Activated CD4-positive, alpha-beta T cell treated with anti-CD3 and anti-CD28 coated beads, Interleukin-2, amount 50 U/mL, for 4 hours (primary cell): ENCODE data around the gene GSE1.

Experiments
- DNase-seq, 2 experiments: peaks; one replicate each; pipeline ENCODE4 v3.0.0-alpha.2; 2020

The GSE1 gene

DNA sequence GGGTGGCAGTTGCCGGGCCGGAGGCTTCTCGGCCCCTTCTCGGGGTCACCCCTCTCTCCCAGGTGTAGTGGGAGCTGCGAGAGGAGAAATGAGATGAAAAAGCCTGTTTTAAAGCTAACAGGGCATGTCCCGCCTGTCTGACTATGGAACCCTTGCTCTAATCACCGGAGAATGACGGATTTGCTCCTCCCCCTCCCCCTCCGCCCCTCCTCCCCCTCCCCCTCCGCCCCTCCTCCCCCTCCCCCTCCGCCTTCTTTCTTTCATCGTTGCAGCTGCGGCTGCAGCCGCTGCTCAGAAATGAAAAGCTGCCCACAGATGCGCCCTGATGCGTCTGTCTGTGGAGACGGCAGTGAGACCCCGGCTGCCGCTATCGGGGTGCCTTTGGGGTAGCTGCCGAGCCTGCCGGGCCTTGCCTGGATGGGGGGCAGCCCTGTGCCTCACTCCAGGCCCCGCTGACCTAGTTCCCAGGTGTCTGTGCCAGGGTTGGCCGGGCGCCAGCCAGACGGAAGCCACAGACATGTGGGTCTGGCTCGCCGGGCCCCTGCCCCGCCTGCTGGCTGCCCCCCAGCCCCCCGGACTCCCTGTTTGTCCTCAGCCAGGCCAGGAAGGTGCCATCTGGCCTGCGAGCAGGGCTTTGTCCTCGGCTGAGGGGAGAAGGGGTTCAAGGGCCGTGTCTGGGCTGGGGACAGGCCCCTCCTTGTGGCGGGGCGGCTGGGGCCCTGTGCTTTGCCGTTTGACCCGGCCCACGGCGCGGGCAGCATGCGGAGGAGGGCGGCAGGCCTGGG, 37.9 kb downstream of the GSE1 start:
- no peak for DNase-seq

DNA sequence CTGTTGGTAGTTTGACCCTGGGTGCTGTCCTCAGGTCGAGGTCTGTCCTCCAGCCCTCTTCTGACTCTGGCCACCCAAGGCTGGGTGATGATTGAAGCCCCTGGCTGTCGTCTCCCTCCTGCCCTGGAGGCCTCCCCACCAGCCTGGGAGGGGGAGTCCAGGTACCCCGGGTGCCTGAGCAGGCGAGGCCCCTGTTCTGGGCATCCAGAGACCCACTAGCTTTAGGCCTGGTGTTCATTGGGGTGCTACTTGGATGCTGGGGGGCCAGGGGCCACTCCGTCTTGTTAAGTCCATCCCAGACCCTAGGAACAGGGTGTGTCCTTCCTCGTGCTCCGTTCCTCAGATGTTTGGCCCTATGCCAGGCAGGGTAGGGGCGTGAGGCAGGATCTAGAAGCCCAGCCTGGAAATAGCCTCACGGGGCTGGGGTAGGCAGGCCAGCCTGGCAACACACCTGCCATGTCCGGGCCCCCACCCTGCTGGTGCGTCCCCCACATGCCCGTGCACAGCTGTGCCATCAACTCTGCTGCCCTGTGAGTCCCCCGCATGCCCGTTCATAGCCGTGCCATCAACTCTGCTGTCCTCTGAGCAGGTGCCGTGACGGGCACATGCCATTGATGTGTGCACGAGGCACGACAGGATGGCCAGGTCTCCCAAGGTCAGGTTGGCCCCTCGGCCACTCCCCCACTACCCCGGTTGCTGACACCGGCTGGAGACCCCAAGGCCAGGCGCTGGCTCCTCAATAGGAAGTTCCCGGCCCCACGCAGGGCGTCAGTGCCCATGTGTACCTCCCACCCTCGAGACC, 38.7 kb downstream of the GSE1 start:
- DNase-seq: no peak

DNA sequence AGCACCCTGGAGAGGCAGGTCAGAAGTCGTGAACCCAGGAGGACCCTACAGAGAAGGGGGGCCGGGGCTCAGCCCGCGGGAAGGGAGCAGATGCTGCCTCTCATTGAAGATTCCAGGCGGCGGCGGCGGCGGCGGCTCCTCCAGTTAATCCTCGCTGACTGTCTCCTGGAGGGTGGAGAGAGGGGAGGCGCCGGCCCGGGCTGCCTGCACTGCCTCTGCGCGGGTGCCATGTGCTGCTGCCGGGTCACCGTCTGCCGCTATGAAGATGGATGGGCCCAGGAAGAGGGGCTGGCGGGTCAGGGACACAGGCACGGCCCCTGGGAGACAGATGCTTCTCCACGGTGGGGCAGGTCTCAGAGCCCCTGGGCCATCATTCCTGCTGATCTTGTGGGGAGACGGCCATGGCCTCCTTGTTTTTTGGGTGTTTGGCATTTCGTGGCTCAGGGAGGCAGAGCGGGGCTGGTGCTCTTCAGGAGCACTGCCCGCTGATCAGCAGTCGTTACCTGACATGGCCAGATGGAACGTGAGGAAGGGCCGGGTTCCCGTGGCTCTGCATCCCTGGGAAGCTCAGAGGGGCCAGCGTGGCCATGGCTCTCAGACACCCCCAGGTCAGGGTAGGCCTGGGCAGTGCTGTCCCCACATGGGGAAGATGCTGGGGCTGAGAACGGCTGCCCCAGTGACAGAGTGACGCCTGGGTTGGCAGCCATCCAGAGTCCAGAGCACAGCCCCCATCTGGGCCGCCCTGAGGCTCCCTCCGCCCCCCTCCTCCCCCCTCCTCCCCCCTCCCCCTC, 39.5 kb downstream of the GSE1 start:
- DNase-seq: no peak

DNA sequence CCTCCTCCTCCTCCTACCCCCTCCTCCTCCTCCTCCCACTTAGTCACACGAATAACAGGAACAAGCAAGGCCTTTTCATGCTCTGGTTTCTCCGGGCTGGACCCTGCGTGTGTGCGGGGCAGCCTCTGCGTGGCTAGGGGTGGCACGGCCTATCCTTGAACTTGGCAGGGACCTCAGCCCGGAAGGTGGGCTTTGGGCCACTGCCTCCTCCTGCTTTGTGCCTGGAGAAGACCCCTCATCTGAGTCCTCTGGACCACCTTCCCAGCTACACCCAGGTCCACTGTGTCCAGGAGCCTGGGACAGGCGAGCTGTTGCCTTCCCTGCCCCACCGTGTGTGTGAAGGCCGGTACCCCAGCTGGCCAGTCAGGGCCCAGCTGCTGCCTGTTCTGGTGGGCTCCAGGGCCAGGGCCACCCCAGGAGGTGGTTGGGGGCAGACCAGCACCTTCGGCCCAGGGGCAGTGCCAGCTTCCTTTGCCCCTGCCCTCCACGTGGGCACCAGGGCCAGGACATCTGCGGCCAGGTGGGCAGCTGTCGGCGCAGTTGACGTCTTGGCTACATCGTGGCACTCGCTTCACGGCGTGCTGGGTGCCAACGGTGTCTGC, 40.3 kb downstream of the GSE1 start:
- no peak for DNase-seq

DNA sequence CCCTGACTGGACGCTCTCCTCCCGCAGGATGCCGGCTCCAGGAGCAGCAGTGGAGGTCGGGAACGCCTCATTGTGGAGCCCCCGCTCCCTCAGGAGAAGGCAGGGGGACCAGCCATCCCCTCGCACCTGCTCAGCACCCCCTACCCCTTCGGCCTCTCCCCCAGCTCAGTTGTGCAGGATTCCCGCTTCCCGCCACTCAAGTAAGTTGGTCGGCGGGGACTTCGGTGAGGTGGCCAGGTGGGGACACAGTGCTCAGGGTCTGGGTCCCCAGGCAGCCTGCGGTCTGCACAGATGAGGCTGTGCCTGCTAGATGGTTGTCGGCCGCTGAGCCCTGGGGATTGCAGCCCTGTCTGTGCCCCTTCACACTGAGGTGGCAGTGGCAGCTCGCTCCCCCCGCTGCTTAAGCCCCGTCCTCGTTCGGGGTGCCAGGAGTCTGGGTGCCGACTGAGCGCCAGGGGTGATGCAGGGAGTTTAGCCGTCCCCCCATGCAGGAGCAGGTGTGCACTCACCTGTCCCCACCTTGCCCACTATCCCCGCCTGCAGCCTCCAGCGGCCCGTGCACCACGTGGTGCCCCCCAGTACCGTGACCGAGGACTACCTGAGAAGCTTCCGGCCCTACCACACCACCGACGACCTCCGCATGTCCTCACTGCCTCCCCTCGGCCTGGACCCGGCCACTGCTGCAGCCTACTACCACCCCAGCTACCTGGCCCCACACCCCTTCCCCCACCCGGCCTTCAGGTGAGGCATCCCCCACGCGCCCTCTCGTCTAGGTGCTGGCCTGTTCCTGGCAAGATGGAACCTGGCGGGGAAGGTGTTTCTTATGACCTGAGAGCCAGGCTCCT, 41.4 kb downstream of the GSE1 start:
- DNase-seq: no peak

DNA sequence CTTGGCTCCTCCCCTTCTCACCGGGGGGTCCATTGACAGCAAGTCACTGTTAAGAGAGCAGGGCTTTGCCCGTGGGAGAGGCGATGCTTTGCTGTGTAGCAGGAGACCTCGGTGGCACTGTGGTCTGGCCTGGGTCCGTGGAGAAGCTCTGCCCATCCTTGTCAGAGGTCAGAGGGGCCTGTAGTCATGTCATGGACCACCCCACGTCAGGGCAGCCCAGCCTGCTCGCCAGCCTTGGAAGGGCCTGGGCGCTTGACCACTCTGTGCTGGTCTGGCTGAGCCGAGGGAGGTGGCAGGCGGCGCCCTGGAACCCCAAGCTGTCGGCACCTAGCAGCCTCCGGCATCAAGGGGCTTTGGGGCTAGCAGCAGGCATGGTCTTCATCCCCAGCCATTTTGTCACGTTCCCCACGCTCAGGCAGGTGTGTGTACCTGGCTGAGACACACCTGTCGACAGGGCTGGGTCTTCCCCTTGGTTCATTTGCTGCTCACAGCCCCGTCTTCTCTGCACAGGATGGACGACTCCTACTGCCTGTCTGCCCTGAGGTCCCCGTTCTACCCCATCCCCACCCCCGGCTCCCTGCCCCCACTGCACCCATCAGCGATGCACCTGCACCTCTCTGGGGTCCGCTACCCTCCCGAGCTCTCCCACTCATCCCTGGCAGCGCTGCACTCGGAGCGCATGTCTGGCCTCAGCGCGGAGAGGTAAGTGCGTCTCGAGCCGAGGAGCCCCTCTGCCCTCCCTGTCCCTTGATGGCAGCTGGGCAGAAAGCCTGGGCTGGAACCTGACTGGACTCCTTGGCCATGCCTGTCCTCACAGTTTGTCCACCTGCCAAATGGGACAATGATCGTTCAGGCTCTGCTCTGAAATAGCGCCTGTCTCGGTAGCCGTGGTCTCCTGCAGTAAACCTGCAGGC, 42.4 kb downstream of the GSE1 start:
- no peak for DNase-seq

DNA sequence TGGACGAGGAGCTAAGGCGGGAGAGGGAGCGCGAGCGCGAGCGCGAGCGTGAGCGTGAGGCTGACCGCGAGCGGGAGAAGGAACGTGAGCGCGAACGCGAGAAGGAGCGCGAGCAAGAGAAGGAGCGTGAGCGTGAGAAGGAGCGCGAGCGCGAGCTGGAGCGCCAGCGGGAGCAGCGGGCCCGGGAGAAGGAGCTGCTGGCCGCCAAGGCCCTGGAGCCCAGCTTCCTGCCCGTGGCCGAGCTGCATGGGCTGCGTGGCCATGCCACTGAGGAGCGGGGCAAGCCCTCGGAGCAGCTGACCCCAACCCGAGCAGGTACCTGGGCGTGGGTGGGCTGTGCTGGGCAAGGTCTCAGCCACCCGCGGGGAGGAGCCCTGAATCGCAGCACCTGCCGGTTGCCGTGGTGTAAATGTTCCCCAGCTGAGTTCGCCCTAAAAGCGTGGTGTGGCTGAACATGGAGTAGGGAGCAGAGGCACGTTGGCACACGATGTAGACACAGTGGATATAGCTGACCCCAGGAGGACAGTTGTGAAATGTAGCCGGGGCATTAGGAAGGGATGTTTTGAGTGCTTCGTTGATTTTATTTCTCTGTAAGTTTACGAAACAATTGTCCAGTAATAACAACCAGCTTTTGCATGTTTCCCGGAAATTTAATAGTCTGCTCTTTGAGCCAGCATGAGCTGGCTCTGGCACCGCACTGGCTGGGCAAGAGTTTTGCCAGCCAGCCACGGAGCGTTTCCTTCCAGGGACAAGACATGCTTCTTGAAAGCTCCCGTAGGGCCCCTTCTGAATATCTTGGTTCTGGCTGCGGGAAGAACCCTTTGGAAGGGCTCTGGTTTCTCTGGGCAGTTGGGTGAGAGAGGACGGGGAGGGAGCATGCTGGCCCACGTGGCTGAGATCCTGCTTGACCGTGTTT, 43.5 kb downstream of the GSE1 start:
- no peak for DNase-seq

DNA sequence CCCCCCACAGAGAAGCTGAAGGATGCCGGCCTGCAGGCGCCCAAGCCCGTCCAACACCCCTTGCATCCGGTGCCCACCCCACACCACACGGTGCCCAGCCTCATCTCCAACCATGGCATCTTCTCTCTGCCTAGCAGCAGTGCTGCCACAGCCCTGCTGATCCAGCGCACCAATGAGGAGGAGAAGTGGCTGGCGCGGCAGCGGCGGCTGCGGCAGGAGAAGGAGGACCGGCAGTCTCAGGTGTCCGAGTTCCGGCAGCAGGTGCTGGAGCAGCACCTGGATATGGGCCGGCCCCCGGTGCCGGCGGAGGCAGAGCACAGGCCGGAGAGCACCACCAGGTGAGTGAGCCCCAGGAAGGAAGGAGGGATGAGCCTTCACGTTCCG, 44.1 kb downstream of the GSE1 start:
- DNase-seq: no peak

DNA sequence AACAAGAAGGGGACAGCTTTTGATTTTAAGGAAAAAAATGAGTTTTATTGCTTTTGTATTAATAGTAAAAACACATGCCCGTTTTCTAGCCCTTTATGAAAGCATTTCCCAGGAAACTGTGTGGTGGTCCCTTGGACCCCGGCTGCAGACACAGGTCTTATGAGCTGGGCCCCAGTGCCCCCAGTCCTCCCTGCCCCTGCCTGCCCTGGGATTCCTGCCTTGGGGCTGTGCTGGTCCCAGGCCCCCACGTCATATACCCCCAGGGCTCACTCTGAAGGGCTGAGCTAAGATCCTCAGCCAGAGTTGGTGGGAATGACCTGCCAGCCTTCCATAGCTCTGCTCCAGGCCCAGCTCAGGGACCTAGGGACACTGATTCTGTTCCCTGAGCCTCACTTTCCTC, 44.9 kb downstream of the GSE1 start:
- no peak for DNase-seq

DNA sequence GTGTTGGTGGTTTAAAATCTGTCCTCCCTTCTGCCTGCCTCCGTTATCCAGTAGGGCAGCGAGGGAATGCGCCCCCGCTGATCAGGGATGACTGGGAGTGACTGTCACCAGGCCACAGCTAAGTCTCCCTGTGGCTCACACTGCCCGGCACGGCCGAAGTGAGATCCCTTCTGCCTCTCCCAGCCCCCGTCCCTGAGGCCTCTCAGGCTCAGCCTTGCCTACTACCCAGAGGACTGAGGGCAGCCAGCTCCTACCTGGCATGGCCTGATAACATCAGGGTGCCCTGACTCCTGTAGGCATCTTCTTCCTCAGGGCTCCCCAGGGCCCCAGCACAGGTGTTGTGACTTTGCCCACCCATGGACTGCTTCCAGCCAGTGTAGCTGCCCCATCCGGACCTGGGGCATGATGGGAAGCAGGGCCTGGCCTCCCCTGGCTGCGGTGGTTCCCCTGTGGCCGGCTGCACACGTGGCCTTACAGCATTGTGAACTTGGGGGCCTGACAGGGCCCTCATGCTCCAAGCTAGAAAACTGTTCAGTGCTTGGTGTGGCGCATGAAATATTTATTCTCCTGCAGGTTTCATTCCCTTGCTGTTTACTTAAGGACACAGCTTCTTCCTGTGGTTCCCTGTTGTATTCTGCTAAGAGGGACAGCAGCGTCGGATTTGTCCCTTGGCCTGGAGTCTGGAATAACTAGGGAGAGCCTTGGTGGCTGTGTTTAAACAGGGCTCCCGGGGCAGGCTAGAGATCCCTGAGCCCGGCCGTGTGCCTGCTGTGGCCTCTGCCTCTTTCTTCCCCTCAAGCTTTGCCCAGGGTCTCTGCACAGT, 45.6 kb downstream of the GSE1 start:
- no peak for DNase-seq

DNA sequence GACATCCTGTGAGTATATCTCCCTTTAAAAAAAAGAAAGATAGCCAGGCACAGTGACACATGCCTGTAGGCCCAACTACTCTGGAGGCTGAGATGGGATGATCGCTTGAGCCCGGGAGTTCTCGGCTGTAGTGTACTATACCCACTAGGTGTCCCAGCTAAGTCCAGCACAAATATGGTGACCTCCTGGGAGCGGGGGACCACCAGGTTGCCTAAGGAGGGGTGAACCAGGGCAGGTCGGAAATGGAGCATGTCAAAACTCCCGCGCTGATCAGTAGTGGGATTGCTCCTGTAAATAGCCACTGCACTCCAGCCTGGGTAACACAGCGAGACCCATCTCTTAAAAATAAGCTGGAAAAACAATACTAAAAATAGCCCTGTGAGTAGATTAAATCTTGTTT, 46.2 kb downstream of the GSE1 start:
- no peak for DNase-seq

DNA sequence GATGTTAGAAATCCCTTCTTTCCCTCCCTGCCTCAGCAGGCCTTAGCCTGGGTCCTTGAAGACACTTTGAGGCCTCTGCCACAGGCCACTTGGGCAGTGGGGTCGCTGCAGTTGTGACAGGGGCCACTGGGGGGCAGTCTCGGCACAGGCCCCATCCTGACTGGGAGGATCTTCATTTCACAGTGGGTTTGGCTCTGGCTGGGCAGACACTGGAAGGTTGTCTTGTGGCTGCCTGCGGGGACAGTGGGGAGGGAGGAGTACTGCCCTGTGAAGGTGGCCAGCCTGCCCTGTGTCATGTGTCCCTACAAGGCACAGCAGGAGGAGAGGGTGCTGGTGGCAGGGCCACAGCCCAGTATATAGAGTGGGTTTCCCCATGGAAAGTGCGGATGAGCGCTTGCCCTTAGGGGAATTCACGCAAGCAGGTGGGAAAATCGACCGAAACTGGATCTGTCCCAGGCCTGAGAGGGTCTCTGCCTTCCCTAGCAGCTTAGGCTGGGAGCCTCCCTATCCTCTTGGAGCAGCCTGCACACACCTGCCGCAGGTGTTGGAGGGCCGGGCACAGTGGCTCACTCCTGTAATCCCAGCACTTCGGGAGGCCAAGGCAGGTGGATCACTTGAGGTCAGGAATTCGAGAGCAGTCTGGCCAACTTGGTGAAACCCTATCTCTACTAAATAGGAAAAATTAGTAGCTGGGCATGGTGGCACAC, 46.8 kb downstream of the GSE1 start:
- DNase-seq: peak; percentile 46 to 51

DNA sequence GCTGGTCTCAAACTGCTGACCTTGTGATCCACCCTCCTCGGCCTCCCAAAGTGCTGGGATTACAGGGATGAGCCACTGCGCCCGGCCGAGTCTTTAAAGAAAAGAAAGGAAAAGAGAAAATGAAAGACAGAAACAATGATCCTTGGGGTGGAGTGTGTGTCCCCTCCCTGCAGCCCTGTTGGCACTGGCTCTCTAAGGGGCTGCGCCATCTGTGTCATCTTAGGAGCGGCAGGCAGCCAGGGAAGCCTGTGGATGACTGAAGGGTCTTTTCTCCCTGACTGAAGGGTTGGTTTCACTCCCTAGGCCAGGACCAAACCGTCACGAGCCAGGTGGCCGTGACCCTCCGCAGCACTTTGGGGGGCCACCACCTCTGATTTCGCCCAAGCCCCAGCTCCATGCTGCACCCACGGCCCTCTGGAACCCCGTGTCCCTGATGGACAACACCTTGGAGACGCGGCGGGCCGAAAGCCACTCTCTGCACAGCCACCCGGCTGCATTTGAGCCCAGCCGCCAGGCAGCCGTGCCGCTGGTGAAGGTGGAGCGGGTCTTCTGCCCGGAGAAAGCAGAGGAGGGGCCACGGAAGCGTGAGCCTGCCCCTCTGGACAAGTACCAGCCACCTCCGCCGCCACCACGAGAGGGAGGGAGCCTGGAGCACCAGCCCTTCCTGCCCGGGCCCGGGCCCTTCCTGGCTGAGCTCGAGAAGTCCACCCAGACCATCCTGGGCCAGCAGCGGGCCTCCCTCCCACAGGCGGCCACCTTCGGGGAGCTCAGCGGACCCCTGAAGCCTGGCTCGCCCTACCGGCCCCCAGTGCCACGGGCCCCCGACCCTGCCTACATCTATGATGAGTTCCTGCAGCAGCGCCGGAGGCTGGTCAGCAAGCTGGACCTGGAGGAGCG, 48.0 kb downstream of the GSE1 start:
- DNase-seq: no peak

DNA sequence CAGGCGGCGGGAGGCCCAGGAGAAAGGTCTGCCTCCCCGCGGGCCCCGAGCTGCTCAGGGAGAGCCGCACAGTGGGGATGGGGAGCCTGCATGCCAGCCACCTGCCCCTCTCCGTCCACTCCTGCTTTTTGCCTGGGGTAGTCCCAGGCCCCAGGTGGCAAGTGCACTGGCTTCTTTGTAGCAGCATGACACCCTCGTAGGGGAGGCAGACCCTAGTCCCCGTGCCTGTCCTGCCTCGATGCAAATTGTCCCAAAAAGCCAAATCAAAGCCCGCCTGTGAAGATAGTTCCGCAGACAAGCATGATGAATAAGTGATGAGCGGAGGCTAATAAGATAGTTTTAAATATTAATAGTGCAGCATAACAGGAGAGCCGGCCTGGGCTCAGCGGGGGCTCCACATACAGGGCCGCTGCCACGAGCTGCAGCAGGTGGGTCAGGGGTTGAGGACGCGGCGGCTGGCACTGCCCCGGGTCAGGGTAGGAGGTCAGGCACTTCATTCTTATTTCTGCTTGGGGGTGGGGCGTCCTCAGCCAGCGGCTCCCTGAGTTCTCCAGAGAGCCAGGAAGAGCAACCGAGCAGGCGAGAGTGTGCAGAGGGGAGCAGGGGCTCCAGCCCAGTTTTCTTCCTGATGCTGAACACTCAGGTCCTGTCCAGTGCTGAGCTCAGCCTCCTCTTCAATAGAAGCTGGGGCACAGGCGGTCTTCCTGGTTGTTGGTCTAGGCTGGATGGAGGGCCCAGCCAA, 48.8 kb downstream of the GSE1 start:
- no peak for DNase-seq

DNA sequence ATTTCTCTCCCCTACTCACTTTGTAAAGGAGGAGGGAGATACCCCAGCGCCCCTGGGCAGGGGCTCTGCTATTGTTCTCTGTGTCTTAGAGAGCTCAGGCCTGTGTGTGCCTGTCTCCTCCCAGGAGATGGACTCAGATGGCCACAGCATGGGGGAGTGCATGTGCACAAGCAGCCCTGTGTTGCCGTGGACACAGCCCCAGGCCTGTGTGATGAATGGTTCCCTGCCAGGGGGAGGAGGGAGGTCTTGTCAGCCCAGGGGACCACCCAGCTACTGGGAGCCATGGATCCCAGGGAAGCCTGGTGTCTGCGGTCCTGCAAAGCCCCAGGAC, 49.3 kb downstream of the GSE1 start:
- DNase-seq: no peak

DNA sequence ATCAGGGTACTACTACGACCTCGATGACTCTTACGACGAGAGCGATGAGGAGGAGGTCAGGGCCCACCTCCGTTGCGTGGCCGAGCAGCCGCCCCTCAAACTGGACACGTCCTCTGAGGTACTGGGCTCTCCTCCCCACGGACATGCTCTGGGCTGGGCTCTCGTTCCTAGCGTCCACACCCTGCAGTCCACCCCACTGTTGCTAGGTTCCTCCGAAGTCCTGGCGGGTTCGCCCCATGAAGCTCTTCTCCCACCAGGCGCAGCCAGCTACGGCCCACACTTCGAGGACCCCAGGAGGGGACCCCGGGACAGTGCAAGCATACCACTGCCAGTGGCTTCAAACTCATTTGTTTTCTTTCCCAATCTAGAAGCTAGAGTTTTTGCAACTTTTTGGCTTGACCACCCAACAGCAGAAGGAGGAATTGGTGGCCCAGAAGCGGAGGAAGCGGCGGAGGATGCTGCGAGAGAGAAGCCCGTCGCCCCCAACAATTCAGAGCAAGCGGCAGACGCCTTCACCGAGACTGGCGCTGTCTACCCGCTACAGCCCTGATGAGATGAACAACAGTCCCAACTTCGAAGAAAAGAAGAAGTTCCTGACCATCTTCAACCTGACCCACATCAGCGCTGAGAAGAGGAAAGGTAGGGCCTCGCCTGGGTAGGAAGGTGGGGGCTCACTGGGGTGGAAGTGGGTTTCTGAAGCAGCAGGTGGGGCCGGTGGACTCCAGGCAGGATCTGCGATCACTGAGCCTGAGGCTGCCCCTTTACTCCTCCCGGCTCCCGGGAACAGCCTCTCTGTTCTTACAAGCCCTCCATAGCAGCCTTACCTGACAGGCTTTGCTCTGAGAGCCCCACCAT, 50.1 kb downstream of the GSE1 start:
- no peak for DNase-seq
